HCT116 (cell line): ENCODE data around the gene ATP5PO. TPM values are rescaled to one million over a fixed set of nuclear protein-coding genes. Genes with fewer than 3 reads are reported as not detected.

Experiments
- ATAC-seq: fragments of 200-7000 bp; cut with Tn5 transposase; 2 replicates; pipeline ENCODE4 v1.9.1; 2020; ENCODE audit warnings: mild to moderate bottlenecking, moderate library complexity
- BruUV-seq: library from RNA; stranded (reverse); fragments of 400-500 nt; replicated peaks from 2 replicates; lab custom pipeline; 2021; lab: Mats Ljungman, UMichigan
- CTCF ChIA-PET: fragments of 300-600 bp; sonication (Branson Sonifier 250); formaldehyde crosslinking; loops from one replicate; lab custom pipeline; 2021; ENCODE audit warnings: antibody characterized with exemption; lab: Charles Lee
- POLR2A ChIA-PET: fragments of 300-600, 350-600 bp; sonication (Branson Sonifier 250); formaldehyde crosslinking; loops from one replicate; lab custom pipeline; 2021; ENCODE audit warnings: antibody characterized with exemption; lab: Charles Lee
- RAD21 ChIA-PET, 2 experiments: fragments of 300-600 bp; sonication (Branson Sonifier 250); formaldehyde crosslinking; loops; one replicate each; lab custom pipeline; 2023; ENCODE audit warnings: low total read pairs in 2 of 2; ENCODE audit not compliant: uncharacterized antibody in 2 of 2, unreplicated experiment in 2 of 2, low non-redundant PET in 1 of 2; lab: Charles Lee
- DNase-seq: peaks from one replicate; pipeline ENCODE4 v3.0.0-alpha.2; 2010; ENCODE audit warnings: low read depth, low spot score
- H2AFZ ChIP-seq: fragments of 200-600 bp; shearing (Covaris generic), sonication (generic); 2 replicates; pipeline ENCODE4 v1.6.1; 2017; ENCODE audit warnings: low read depth, mixed run types, mixed read lengths, antibody characterized with exemption, low read length; ENCODE audit not compliant: poor library complexity, severe bottlenecking
- H3K27ac ChIP-seq: 2 replicates; pipeline ENCODE4 v1.5.1; 2012; ENCODE audit warnings: low read depth, low read length
- H3K27me3 ChIP-seq: fragments of 200-600 bp; sonication (generic); 2 replicates; pipeline ENCODE4 v1.6.1; 2016; ENCODE audit warnings: mixed run types, low read length, mixed read lengths; ENCODE audit not compliant: insufficient read depth
- H3K36me3 ChIP-seq, 2 experiments: fragments of 200-500 bp in 1 of 2; fragments of 200-600 bp in 1 of 2; sonication (Bioruptor generic) in 1 of 2; sonication (generic) in 1 of 2; 2 replicates each; pipeline versions ENCODE4 v1.5.1 to v1.6.1; 2014 to 2016; ENCODE audit warnings: low read length in 2 of 2, inconsistent platforms in 1 of 2, mixed read lengths in 1 of 2, mixed run types in 1 of 2; ENCODE audit not compliant: insufficient read depth in 2 of 2, control insufficient read depth in 1 of 2
- H3K4me1 ChIP-seq, 2 experiments: fragments of 200-600 bp in 1 of 2; sonication (generic) in 1 of 2; 2 replicates each; pipeline versions ENCODE4 v1.5.1 to v1.6.1; 2012 to 2017; ENCODE audit warnings: low read length in 2 of 2, inconsistent platforms in 1 of 2, mild to moderate bottlenecking in 1 of 2, mixed read lengths in 1 of 2, mixed run types in 1 of 2, moderate library complexity in 1 of 2; ENCODE audit not compliant: insufficient read depth in 2 of 2, control insufficient read depth in 1 of 2
- H3K4me2 ChIP-seq: fragments of 200-600 bp; sonication (generic); 2 replicates; pipeline ENCODE4 v1.6.1; 2017; ENCODE audit warnings: mixed run types, low read length, mixed read lengths
- H3K4me3 ChIP-seq, 2 experiments: fragments of 200-600 bp in 1 of 2; sonication (generic) in 1 of 2; replicated peaks in 1 of 2; 2 replicates each; pipeline ENCODE4 v1.5.1; 2011 to 2016; ENCODE audit warnings: low read length in 2 of 2, control low read depth in 1 of 2, low read depth in 1 of 2, mild to moderate bottlenecking in 1 of 2, mixed read lengths in 1 of 2, mixed run types in 1 of 2
- H3K79me2 ChIP-seq: fragments of 200-600 bp; sonication (generic); 2 replicates; pipeline ENCODE4 v1.6.1; 2017; ENCODE audit warnings: mild to moderate bottlenecking, mixed run types, low read length, moderate library complexity, mixed read lengths; ENCODE audit not compliant: insufficient read depth
- H3K9ac ChIP-seq: fragments of 200-600 bp; sonication (generic); 2 replicates; pipeline ENCODE4 v1.6.1; 2016; ENCODE audit warnings: low read length, mixed read lengths
- H3K9me2 ChIP-seq: fragments of 200-600 bp; sonication (generic), shearing (Covaris generic); 2 replicates; pipeline ENCODE4 v1.6.1; 2017; ENCODE audit warnings: mixed run types, mild to moderate bottlenecking, moderate library complexity; ENCODE audit not compliant: insufficient read depth
- H3K9me3 ChIP-seq, 2 experiments: fragments of 200-500 bp in 1 of 2; fragments of 200-600 bp in 1 of 2; sonication (Bioruptor generic) in 1 of 2; sonication (generic) in 1 of 2; 2 replicates each; pipeline ENCODE4 v1.6.1; 2014 to 2017; ENCODE audit warnings: low read length in 2 of 2, mixed read lengths in 2 of 2, inconsistent platforms in 1 of 2, low read depth in 1 of 2, mild to moderate bottlenecking in 1 of 2, mixed run types in 1 of 2, moderate library complexity in 1 of 2; ENCODE audit not compliant: control insufficient read depth in 1 of 2, insufficient read depth in 1 of 2
- H4K20me1 ChIP-seq: fragments of 200-600 bp; sonication (generic), shearing (Covaris generic); 2 replicates; pipeline ENCODE4 v1.6.1; 2017; ENCODE audit warnings: mixed run types, mild to moderate bottlenecking, moderate library complexity; ENCODE audit not compliant: insufficient read depth
- CBX3 ChIP-seq: IDR thresholded peaks from 2 replicates; pipeline ENCODE4 v1.6.1; 2012; ENCODE audit warnings: low read depth
- CEBPB ChIP-seq: IDR thresholded peaks from 2 replicates; pipeline ENCODE4 v1.6.1; 2012; ENCODE audit warnings: low read depth
- EGR1 ChIP-seq: IDR thresholded peaks from 2 replicates; pipeline ENCODE4 v1.6.1; 2012; ENCODE audit warnings: low read depth
- ELF1 ChIP-seq: IDR thresholded peaks from 2 replicates; pipeline ENCODE4 v1.6.1; 2012; ENCODE audit warnings: low read depth, borderline replicate concordance
- EZH2 ChIP-seq: fragments of 200-600 bp; sonication (generic); IDR thresholded peaks from 2 replicates; pipeline ENCODE4 v1.6.1; 2017; ENCODE audit warnings: antibody characterized with exemption, mixed run types
- POLR2A ChIP-seq: IDR thresholded peaks from 2 replicates; pipeline ENCODE4 v1.7.0; 2011; ENCODE audit warnings: borderline replicate concordance; ENCODE audit not compliant: insufficient read depth, insufficient read length; ENCODE audit errors: extremely low read depth
- POLR2AphosphoS5 ChIP-seq: IDR thresholded peaks from 2 replicates; pipeline ENCODE4 v1.6.1; 2011; ENCODE audit warnings: mild to moderate bottlenecking, low read depth, low read length, moderate library complexity
- RAD21 ChIP-seq: IDR thresholded peaks from 2 replicates; pipeline ENCODE4 v1.6.1; 2012; ENCODE audit warnings: low read depth, mild to moderate bottlenecking
- REST ChIP-seq: IDR thresholded peaks from 2 replicates; pipeline ENCODE4 v1.6.1; 2012; ENCODE audit warnings: low read depth
- SIN3A ChIP-seq: IDR thresholded peaks from 2 replicates; pipeline ENCODE4 v1.6.1; 2012; ENCODE audit warnings: low read depth
- SP1 ChIP-seq: IDR thresholded peaks from 2 replicates; pipeline ENCODE4 v1.6.1; 2012; ENCODE audit warnings: low read depth
- SRF ChIP-seq: IDR thresholded peaks from 2 replicates; pipeline ENCODE4 v1.6.1; 2012; ENCODE audit warnings: low read depth
- TCF7L2 ChIP-seq: IDR thresholded peaks from 2 replicates; pipeline ENCODE4 v1.7.0; 2011; ENCODE audit warnings: borderline replicate concordance, inconsistent platforms; ENCODE audit not compliant: insufficient read depth, insufficient read length; ENCODE audit errors: extremely low read depth
- YY1 ChIP-seq: IDR thresholded peaks from 2 replicates; pipeline ENCODE4 v1.6.1; 2011; ENCODE audit warnings: low read length, low read depth, moderate library complexity, mild to moderate bottlenecking; ENCODE audit not compliant: insufficient replicate concordance; ENCODE audit errors: extremely low read depth
- ZFX ChIP-seq: fragments of 450-650 bp; IDR thresholded peaks from 2 replicates; pipeline ENCODE4 v1.6.1; 2017
- intact Hi-C: fragments of 100-400 bp; cut with micrococcal nuclease; formaldehyde crosslinking; loops from 2 replicates; pipeline ENCODE4 v1.10.0; 2022
- total RNA-seq: library from RNA; stranded (reverse); gene quantifications from one replicate; pipeline ENCODE4 v1.2.1, GENCODE V29; 2021; ENCODE audit not compliant: unreplicated experiment
- TF ChIP-seq, protein P1 (sequence below): IDR thresholded peaks from 2 replicates; pipeline ENCODE4 v1.6.1; 2012
- TF ChIP-seq, protein P2 (sequence below): IDR thresholded peaks from 2 replicates; pipeline ENCODE4 v1.6.1; 2011; ENCODE audit warnings: mild to moderate bottlenecking, low read length, moderate library complexity; ENCODE audit not compliant: insufficient replicate concordance; ENCODE audit errors: extremely low read depth
- TF ChIP-seq, protein P3 (sequence below): IDR thresholded peaks from 2 replicates; pipeline ENCODE4 v1.6.1; 2012
- TF ChIP-seq, protein P4 (sequence below), 3 experiments: fragments of 200-600 bp in 1 of 3; sonication (generic) in 1 of 3; IDR thresholded peaks in 2 of 3; conservative IDR thresholded peaks in 1 of 3; 2 replicates each; pipeline ENCODE4 v1.5.1; 2012 to 2017; ENCODE audit warnings: low read depth in 2 of 3, low read length in 2 of 3, antibody characterized with exemption in 1 of 3, borderline replicate concordance in 1 of 3, control low read depth in 1 of 3, mild to moderate bottlenecking in 1 of 3, mixed read lengths in 1 of 3, mixed run types in 1 of 3, moderate library complexity in 1 of 3; ENCODE audit not compliant: insufficient read depth in 1 of 3

Gene ATP5PO
- total RNA-seq, 1 experiment from 2014 or later = 238 TPM

DNA sequence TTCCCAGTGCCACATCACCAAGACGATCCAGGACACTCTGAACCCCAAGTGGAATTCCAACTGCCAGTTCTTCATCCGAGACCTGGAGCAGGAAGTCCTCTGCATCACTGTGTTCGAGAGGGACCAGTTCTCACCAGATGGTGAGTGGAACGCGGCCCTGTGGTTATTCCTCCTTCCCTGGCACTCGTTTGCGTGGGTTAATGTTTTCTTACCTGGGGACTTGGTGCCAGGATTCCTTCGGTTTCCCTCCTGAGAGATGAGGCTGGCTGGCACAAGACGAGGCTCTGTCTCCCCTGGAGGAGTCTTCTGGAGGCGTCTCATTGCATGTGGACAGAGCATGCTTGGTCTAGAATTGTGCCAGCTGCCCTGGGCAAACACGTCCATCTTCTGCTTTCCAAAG lies 29.3 kb downstream of the ATP5PO start:
- ATAC-seq (no peak), DNase-seq (no peak)
- Histone ChIP-seq H3K27me3 (no peaks in the 10 kb centered on the region; the same call in 1 of the 2 replicates), H2AFZ (no peak overlapping the region), H3K4me3 (no peak overlapping the region), H3K9me3 (no peaks in the 10 kb centered on the region), H3K9ac (no peak overlapping the region), H3K4me2 (no peak overlapping the region), H3K4me1 (no peaks in the 10 kb centered on the region), H4K20me1 (no peaks in the 10 kb centered on the region), H3K27ac (no peak overlapping the region), H3K9me2 (no peaks in the 10 kb centered on the region), H3K36me3 (no peaks in the 10 kb centered on the region), H3K79me2 (no peaks in the 10 kb centered on the region)
- ChIA-PET POLR2A (no interaction called here), RAD21 (no interaction called here), CTCF (no interaction called here)
- TF ChIP-seq POLR2A (no peak), SP1 (no peak), ELF1 (no peak), EGR1 (no peak), EZH2 (no peak), POLR2AphosphoS5 (no peak), RAD21 (no peak), REST (no peak), TCF7L2 (no peak), ZFX (no peak), CBX3 (no peak), YY1 (no peak), CEBPB (no peak), SRF (no peak), SIN3A (no peak)
- TF ChIP-seq, protein P1, sequence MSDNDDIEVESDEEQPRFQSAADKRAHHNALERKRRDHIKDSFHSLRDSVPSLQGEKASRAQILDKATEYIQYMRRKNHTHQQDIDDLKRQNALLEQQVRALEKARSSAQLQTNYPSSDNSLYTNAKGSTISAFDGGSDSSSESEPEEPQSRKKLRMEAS = no peak
- TF ChIP-seq, protein P2, sequence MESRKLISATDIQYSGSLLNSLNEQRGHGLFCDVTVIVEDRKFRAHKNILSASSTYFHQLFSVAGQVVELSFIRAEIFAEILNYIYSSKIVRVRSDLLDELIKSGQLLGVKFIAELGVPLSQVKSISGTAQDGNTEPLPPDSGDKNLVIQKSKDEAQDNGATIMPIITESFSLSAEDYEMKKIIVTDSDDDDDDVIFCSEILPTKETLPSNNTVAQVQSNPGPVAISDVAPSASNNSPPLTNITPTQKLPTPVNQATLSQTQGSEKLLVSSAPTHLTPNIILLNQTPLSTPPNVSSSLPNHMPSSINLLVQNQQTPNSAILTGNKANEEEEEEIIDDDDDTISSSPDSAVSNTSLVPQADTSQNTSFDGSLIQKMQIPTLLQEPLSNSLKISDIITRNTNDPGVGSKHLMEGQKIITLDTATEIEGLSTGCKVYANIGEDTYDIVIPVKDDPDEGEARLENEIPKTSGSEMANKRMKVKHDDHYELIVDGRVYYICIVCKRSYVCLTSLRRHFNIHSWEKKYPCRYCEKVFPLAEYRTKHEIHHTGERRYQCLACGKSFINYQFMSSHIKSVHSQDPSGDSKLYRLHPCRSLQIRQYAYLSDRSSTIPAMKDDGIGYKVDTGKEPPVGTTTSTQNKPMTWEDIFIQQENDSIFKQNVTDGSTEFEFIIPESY = no peak
- TF ChIP-seq, protein P3, sequence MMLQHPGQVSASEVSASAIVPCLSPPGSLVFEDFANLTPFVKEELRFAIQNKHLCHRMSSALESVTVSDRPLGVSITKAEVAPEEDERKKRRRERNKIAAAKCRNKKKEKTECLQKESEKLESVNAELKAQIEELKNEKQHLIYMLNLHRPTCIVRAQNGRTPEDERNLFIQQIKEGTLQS = no peak
- TF ChIP-seq, protein P4, sequence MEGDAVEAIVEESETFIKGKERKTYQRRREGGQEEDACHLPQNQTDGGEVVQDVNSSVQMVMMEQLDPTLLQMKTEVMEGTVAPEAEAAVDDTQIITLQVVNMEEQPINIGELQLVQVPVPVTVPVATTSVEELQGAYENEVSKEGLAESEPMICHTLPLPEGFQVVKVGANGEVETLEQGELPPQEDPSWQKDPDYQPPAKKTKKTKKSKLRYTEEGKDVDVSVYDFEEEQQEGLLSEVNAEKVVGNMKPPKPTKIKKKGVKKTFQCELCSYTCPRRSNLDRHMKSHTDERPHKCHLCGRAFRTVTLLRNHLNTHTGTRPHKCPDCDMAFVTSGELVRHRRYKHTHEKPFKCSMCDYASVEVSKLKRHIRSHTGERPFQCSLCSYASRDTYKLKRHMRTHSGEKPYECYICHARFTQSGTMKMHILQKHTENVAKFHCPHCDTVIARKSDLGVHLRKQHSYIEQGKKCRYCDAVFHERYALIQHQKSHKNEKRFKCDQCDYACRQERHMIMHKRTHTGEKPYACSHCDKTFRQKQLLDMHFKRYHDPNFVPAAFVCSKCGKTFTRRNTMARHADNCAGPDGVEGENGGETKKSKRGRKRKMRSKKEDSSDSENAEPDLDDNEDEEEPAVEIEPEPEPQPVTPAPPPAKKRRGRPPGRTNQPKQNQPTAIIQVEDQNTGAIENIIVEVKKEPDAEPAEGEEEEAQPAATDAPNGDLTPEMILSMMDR (IDR thresholded peaks at IDR 0.05 in 2 of 3, conservative IDR thresholded peaks at IDR 0.05 in 1 of 3; ENCODE audit: borderline replicate concordance in 1 of 3, insufficient read depth in 1 of 3, low read depth in 2 of 3, low read length in 2 of 3) = no peak
- no TSS peak for BruUV-seq
- intact Hi-C loops = no loop called here
